GM21619 (cell line): ENCODE data around the gene TMEM132A.
"Not testable (repeated sequence)": the region's sequence is repeated elsewhere in the genome, so short reads cannot be mapped to it uniquely, and the experiment has no call there.

ENCODE experiments used
- ATAC-seq: cut with Tn5 transposase; IDR thresholded peaks from one replicate; pipeline ENCODE4 v1.9.1; 2021; ENCODE audit not compliant: unreplicated experiment

TMEM132A gene

DNA sequence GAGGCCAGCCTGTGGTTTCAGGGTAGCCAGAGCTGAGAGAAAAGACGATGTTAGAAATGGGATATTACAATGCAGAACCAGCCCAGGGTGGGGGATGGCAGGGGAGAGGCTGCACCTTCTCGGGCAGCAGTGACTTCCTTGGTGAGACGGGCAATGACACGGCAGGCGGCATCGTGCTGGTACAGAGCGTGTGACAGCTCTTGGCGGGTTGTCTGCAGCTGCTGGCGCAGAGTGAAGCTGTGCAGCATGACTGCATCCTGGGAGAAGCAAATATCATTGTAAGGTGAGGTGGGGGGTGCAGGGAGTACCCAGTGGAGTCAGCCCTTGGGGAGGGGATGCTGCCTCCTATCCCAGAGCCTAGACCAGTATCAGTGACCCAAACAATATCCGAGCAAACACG is 21.6 kb upstream of the TMEM132A start:
- no peak for ATAC-seq

- no peak for ATAC-seq
These were observed 19.2 kb upstream of the TMEM132A start for GRCh38 chr11:60905047-60905446.

- no peak for ATAC-seq
These were observed 18.6 kb upstream of the TMEM132A start for GRCh38 chr11:60905551-60906113.

GRCh38 chr11:60906132-60906972 is 17.9 kb upstream of the TMEM132A start, which contains the start of gene PRPF19:
PRPF19 (minus strand) TSS chr11:60906585; CDS start chr11:60906382, 203 bp downstream.
- ATAC-seq: peak; percentile 73

- no peak for ATAC-seq
These were observed 15.5 kb upstream of the TMEM132A start for GRCh38 chr11:60908803-60909202.

DNA sequence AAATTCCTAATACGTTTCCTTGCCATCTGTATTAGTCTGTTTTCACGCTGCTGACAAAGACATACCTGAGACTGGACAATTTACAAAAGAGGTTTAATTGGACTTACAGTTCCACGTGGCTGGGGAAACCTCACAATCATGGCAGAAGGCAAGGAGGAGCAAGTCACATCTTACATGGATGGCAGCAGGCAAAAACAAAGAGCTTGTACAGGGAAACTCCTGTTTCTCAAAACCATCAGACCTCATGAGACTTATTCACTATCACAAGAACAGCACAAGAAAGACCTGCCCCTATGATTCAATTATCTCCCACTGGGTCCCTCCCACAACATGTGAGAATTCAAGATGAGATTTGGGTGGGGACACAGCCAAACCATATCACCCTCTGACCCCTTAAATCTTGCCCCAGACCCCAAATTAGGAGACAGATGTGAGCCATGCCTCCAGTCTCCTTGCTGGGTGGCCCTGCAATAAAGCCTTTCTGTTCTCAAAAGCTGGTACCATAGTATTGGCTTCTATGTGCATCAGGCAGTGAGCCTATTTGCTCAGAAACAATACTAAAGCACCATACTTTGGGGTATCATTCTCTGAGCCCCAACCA is 14.5 kb upstream of the TMEM132A start:
- ATAC-seq: not testable (repeated sequence)

DNA sequence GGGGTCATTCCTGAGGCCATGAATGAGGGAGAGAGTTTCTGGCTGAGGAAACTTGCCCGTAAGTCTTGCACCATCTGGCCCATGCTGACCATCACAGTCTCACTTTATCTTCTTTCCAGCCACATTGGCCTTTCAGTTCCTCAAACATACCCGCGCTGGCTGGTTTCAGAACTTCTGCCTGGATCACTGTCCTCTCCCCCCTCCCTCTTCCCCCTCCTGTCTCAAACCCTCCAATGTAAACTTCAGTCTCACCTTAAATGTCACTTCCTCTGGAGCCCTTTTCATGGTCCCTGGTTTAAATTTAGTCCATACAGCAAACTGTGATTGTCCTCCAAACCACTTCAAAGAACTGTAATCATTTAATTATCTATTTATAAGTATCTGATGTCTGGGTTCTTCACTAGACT is 14.0 kb upstream of the TMEM132A start:
- peak; percentile 29 for ATAC-seq

- ATAC-seq: no peak
These were observed 13.4 kb upstream of the TMEM132A start for GRCh38 chr11:60910711-60911380.

GRCh38 chr11:60912223-60912850 is 11.9 kb upstream of the TMEM132A start:
- no peak for ATAC-seq

GRCh38 chr11:60912851-60913528 is 11.3 kb upstream of the TMEM132A start:
- ATAC-seq: no peak

DNA sequence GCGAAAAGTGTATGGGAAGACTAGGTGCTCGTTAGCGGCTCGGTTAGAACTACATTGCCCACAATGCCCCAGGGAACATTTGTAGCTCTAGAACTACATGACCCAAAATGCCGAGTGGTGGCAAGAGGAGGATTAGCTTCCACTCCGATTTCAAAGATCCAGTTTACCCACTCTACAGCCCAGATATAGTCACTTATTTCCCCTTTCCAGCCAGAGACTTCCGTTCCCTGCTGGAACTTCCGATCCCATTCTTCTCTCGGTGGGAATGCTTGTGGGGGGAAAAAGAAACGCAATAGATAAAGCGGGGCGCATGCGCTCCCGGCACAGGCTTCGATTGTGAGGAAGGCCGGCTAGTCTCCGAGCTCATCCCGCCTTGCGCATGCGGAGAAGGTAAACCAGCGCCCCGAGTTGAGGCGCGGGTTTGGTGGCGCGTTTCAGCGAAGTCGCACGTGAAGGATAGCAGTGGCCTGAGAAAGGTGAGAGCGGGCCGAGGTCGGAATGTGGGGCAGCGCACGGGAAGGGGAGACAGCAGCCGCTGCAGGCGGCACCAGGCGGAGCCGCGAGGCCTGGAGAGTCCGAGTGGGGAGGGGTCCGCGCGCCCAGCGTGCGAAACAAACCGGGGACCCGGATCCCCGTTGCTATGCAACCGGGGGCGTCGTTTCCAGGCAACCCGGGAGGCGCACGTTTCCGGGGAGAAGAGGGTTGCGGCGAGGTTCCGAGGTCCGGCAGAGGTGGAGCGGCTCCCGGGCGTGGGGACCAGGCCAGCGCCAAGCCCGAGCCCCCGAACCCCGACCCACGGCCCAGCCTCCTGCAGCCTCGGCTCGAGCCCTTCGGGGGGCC is 10.2 kb upstream of the TMEM132A start, which contains the start of gene TMEM109:
TSS of gene TMEM109 (plus strand) at position 366 of the 840 bp plus-strand sequence. CDS start 5,536 bp downstream, outside the sequence.
- ATAC-seq: peak; percentile 36

- peak; percentile 2 for ATAC-seq
These were observed 9.5 kb upstream of the TMEM132A start for GRCh38 chr11:60914633-60915247.

- ATAC-seq: peak; percentile 51
These were observed 8.9 kb upstream of the TMEM132A start for GRCh38 chr11:60915248-60915914.

DNA sequence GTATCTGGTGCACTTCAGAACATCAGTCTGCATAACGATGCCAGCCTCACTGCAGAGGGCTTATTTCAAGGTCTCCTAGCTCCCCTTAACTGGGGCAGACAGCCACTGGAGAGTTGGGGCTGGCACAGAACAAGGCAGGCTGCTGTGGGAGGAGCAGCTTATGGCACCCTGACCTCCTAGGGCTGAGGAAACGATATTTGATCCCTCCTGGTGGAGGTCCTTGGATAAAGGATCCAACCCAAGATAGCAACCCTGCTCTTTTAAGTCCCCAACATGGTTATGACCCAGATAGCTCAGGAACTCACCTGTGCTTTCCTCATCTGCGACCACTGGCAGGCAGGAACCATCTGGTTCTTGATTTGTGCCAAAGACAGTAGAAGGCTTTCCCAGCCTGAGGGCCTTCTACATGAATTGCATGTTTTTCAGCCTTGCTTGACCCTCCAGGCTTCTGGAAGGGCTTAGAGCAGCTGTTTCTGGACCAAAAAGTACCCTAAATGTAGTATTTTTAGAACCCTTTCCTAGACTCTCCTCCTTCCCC is 7.5 kb upstream of the TMEM132A start:
- no peak for ATAC-seq

- ATAC-seq: no peak
These were observed 7.0 kb upstream of the TMEM132A start for GRCh38 chr11:60917267-60917666.

GRCh38 chr11:60918251-60918938 is 5.9 kb upstream of the TMEM132A start:
- no peak for ATAC-seq

GRCh38 chr11:60918939-60919265 is 5.4 kb upstream of the TMEM132A start:
- no peak for ATAC-seq

DNA sequence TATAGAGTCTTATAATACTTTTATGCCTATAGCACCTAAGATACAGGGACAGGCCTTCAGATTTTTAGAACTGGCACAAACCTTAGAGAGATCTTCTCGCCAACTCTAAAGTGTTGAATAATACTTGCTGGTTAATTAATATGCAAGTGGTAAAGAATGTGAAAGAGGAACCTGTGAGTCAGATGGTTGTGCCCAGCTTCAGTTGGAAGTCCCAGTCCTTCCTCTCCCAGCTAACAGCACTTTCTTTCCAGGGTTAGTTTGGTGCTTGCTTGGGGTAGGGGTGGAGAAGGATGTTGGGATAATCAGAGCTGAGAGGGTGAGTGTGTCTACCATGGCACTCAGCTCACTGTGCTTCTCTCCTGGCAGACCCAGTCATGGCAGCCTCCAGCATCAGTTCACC is 4.9 kb upstream of the TMEM132A start:
- no peak for ATAC-seq
